Measurements from ENCODE around the gene TPX2.

GRCh38 chr20:31785089-31785488 lies 46.0 kb downstream of the TPX2 start:
- TF ChIP-seq CTCF (IDR thresholded peaks at IDR 0.05) (no peak), ZFX (IDR thresholded peaks at IDR 0.05; ENCODE audit: borderline replicate concordance) (no peak)
